GM18507 (cell line): Measurements from ENCODE around the gene PNMA8C.
"Not testable (repeated sequence)": the region's sequence is repeated elsewhere in the genome, so short reads cannot be mapped to it uniquely, and the experiment has no call there.

Source experiments
- DNase-seq: peaks from one replicate; pipeline ENCODE4 v3.0.0; 2011; ENCODE audit warnings: low read depth; ENCODE audit not compliant: insufficient read length; ENCODE audit errors: extremely low spot score
- FAIRE-seq: peaks from 2 replicates; lab custom pipeline; 2011; peaks lifted over from hg19 to GRCh38; lab: Jason Lieb, UNC

Gene PNMA8C

DNA sequence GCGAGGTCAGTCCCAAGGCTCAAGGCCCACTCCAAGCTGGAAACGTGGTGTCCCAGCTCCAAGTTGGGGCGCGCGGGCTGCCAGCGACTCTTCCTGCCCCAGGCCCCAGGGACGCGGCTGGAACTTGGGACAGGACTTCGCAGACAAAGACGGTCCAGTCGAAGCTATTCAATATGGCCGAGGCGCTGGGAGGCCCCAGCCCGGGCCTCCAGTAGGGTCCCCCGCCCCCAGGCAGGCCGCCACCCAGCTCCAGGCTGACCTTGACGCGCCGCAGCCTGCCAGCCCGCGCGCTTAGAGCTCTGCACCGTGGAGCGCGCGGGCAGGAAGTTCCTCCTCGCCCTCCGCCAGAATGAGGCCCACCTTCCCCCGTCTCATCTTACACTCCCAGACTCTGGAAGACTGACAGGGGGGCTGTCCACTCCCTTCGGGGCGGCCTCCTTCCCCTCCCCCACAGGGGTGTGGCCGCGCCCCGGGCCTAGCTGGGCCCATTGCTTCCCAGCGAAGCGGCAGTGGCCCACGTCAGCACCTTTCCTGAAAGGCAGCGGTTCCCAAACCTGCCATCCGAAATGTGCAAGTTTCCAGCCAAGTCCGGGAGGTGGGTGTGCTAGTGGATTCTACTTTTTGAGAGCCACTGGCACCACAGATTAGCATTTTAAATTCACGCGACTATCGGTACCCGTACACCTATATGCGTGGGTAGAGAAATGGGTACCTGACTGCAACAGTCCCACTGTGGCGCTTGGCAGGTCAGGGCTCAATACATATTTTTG lies 15.3 kb downstream of the PNMA8C start, which contains the start of gene CCDC8:
Gene CCDC8, minus strand, starts transcription at position 303 of the 770 bp plus-strand sequence. CDS start 754 bp downstream, outside the sequence.
- no peak for FAIRE-seq
- DNase-seq: no peak

- no peak for DNase-seq
- FAIRE-seq: no peak
These were observed 16.0 kb downstream of the PNMA8C start for GRCh38 chr19:46412650-46413261.

DNA sequence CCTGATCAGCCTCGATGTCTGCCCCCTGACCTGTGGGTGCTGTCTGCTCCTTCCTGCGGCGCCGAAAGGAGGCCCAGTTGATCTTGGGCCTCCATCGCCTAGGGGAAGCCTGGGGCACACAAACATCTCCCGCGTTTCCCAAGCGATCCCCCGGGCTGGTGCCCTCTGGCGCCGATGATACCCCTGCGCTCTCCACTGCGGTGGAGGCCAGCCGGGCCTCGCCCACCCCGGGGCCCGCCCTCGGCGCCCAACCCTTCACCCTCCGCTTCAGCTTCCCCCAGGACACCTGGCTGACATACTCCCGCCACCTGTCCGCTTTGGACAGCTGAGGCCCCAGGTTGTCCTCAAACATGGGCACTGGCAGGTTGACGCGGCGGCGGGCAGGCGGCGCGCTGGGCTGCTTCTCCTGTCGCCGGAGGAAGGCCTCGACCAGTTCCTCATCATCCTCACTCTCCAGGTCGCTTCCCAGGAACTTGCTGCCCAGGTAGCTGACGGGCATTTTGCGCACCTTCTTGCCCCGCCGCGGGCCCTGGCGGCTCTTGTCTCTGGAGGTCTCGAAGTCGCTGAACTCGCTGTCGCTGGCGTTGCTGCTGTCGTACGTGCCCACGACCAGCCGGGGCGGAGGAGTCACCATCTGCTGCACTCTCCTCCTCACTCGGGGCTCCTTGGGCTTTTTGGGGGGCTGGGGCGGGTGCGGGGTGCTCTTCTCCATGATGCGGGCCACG lies 16.6 kb downstream of the PNMA8C start:
- FAIRE-seq: no peak
- no peak for DNase-seq

DNA sequence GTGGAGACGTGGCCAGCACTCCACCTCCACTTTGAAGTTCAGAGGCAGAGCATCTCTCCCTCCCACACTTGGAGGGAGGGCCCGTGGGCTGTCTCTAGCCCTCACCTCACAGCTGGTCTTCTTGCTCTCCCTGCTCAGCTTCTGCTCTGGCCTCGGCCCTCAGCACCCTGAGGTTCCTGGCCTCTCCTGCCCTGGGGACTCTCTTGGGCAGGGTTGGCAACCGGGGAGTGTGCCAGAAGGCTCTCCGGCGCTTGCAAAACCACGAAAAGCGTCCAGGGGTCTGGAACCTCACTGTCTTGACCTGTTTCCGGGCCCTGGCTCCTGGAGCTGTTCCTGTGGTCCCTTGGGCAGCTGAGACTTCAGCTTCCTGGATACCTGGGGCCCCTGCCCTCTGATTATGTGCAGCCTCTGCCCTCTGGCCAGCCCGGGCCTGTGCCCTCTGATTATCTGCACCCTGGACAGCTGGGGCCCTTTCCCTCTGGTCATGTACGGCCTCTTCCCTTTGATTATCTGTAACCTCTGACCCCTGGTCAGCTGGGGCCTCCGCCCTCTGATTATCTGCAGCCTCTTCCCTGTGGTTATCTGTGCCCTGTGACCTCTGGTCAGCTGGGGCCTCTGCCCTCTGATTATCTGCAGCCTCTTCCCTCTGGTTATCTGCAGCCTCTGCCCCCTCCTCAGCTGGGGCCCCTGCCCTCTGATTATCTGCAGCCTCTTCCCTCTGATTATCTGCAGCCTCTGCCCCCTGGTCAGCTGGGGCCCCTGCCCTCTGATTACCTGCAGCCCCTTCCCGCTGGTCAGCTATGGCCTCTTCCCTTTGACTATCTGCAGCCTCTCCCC lies 17.4 kb downstream of the PNMA8C start:
- no peak for DNase-seq
- FAIRE-seq: no peak

GRCh38 chr19:46410205-46411087 lies 18.3 kb downstream of the PNMA8C start:
- no peak for DNase-seq
- FAIRE-seq: no peak

- no peak for FAIRE-seq
- DNase-seq: no peak
These were observed 19.5 kb downstream of the PNMA8C start for GRCh38 chr19:46409191-46409590.

- FAIRE-seq: no peak
- DNase-seq: no peak
These were observed 20.1 kb downstream of the PNMA8C start for GRCh38 chr19:46408664-46409039.

DNA sequence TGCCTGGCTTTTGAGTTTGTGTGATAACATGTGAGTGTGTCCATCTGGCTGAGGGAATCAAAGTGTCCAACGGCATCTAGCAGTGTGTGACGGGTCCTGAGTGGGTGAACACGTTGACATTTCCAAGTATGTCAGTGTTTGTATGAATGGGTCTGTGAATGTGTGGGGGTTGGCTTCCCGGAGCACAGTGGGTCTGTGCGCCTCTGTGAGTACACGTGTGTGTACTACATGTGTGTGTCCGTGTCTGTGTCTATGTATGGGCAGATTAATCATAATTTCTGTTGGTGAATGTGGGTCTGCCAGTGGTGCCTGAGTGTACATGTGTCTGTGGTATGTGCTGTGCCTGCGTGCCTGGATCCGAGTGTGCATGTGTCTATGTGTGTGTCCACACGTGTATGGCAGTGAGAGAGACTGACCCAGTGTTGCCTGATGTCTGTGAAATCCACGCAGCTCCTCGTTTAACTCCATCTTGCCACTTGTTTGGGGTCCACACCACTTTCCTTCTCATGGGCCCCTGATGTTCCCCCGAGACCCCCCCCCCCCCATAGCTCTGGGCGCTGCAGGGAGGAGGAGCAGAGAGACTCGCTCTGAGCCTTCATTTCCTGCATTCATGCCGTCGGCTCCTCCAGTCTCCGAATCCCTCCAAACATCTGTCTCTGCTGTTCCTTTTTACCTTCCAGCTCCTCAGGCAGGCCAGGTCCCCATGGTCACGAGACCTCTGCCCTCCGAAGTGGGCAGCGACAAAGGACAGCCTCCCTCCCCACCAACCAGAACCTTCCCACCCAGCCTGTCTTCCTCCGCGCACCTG lies 20.7 kb downstream of the PNMA8C start:
- no peak for DNase-seq
- no peak for FAIRE-seq

- DNase-seq (no peak), FAIRE-seq (no peak)
These were observed 21.8 kb downstream of the PNMA8C start for GRCh38 chr19:46406976-46407375.

DNA sequence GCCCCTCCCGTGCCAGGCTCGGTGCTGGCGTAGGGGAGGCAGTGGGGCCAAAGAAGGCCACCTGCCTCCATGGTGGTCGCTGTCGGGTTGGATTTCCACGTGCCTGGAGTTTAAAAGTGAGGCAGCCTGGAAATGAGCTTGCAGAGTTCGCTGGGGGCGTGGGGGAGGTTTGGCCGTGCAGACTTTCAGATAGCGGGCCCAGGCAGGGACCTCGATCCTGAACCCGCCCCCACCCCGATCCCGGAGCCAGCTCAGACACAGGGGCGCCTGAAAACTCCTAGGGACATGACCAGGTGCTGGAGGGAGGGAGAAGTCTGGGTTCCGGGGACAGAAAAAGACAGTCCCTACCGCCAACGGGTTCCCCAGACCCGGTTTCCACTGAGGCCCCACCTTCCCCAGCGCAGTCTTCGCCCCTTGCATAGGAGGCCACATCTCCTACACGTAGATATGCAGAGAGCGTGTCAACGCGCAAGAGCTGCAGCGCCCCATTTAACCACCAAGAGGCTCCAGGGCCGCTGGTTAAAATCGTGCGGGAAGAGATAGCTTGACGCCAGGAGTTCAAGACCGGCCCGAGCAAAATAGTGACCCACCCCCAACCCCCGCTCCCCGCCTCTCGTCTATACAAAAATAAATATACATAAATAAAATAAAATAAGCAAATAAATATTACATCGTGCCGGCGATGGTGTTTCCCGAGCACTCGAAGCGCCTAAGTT lies 23.8 kb downstream of the PNMA8C start:
- FAIRE-seq (no peak), DNase-seq (no peak)

DNA sequence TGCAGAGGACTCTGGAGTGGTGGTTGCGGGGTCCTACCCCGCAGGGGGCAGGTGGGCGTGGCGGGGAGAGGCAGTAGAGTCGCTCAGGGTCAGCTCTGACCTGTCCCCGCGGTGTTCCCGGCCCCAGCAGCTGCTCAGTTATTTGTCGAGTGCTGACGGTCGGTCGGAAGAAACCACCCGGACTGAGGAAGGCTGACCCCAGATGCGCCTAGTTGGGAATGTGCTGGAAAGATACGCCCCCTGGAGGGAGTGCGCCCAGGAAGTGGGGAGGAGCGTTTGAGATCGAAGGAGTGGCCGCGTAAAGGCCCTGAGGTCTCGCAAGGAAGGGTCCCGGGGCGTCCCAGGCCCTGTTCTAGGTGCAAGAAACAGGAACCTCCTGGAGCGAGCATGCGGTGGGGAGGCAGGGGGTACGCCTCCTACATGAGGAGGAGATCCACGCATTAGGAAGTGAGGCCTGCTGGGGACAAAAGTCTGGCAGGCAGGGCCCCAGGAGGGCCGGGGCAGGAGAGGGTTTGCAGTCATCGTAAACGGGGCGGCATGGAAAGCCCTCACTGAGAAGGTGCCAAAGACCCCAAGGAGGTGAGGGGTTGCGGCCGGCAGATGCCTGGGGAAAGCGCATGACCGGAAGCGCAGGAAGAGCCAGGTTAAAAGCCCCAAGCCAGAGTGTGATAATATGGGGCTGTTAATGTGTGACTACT lies 24.5 kb downstream of the PNMA8C start:
- FAIRE-seq (no peak), DNase-seq (no peak)

DNA sequence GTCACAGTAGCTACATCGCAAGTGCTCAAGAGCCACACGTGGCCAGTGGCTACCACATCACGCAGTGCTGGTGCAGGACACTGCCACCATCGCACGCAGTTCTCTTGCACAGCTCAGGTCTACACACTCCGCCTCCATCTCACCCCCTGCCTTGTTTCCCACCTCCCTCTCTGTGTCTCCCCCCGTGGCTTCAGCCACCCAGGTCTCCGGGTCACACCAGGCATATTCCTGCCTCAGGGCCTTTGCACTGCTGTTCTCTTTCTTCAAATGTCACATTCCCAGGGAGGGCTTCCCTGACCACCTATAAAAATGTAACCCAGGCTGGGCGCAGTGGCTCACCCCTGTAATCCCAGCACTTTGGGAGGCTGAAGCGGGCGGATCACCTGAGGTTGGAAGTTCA lies 26.0 kb downstream of the PNMA8C start:
- FAIRE-seq: no peak
- no peak for DNase-seq

- FAIRE-seq: not testable (repeated sequence)
These were observed 30.8 kb downstream of the PNMA8C start for GRCh38 chr19:46397801-46398479.

DNA sequence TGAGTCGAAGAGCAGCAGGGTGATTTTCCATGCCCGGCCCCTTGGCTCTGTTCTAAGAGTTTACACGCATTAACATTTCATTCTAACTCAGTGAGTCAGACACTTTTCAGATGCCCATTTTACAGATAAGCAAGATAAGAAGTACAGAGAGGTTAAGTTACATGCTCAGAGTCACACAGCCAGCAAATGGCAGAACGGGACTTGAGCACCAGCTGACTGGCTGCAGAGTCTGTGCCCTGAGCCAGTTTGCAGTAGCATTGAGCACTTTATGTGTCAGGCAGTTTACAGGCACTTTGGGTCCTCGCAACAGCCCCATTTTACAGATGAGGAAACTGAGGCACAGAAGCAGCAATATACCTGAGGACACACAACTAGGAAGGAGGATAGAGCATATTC lies 34.3 kb downstream of the PNMA8C start:
- FAIRE-seq (no peak), DNase-seq (no peak)

More at GRCh38 chr19:46397801-46398479, 30.8 kb downstream of the PNMA8C start:
- not testable (repeated sequence) for DNase-seq

DNA sequence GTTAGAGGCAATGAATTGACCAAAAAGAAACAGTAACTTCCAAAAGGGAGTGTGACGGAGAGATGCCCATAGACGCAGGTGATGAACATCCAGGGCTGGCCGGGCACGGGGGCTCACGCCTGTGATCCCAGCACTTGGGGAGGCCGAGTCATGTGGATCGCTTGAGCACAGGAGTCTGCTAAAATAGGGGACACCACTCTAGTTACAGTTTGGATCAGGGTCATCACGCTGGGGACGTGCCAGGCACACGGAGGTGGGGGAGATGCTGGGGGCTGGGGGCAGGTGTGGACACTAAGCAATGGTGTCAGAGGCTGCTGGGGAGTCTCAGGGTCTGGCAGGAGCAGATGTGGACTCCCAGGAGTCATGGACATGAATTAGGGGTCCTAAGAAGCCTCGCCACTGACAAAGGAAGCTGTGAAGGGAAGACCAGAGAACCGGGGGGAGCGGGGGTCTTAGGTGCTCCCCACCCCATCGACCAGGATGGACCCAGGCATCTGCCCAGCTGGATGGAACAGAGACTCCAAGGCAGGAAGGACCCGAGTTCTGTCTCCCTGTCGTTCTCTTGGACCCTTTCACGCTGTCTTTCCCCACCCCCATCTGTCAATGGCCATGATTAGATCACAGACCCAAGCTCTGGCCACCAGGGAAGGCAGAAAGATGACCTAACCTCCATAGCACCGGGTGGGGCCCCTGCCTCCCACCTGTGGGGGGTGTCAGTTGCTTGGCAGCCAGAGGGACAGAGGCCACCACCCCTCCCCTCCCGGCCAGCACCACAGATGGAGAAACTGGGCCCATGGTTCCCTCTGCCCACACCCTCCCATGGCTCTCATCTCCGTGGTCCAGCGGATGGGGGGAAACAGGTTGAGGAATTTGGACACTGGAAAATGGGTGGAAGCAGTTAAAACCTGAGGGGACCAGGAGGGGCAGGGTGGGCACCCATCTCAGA lies 35.0 kb downstream of the PNMA8C start:
- DNase-seq: no peak
- no peak for FAIRE-seq
